Astrocyte (in vitro differentiated cells and primary cell): ENCODE measurements around the gene CCNT2. TPM values are rescaled to one million over a fixed set of nuclear protein-coding genes. Genes with fewer than 3 reads are reported as not detected.

ENCODE experiments used
- DNase-seq: peaks from one replicate; pipeline ENCODE4 v3.0.0-alpha.2; 2010; ENCODE audit warnings: low read depth
- FAIRE-seq: peaks from 2 replicates; lab custom pipeline; 2011; peaks lifted over from hg19 to GRCh38; lab: Jason Lieb, UNC
- H2AFZ ChIP-seq: 2 replicates; pipeline ENCODE4 v1.6.0; 2012; ENCODE audit warnings: low read depth, low read length, inconsistent platforms
- H3K27ac ChIP-seq: 2 replicates; pipeline ENCODE4 v1.5.1; 2011; ENCODE audit warnings: low read depth, low read length, inconsistent platforms
- H3K27me3 ChIP-seq: 2 replicates; pipeline ENCODE4 v1.6.0; 2011; ENCODE audit warnings: low read length, inconsistent platforms; ENCODE audit not compliant: insufficient read depth
- H3K36me3 ChIP-seq: 2 replicates; pipeline ENCODE4 v1.5.1; 2011; ENCODE audit warnings: low read length, inconsistent platforms; ENCODE audit not compliant: insufficient read depth
- H3K4me1 ChIP-seq: 2 replicates; pipeline ENCODE4 v1.5.1; 2011; ENCODE audit warnings: low read length, inconsistent platforms; ENCODE audit not compliant: insufficient read depth
- H3K4me2 ChIP-seq: 2 replicates; pipeline ENCODE4 v1.6.0; 2012; ENCODE audit warnings: low read length, inconsistent platforms
- H3K4me3 ChIP-seq: 2 replicates; pipeline ENCODE4 v1.5.1; 2011; ENCODE audit warnings: low read depth, mild to moderate bottlenecking, low read length, inconsistent platforms; ENCODE audit not compliant: insufficient read depth
- H3K79me2 ChIP-seq: 2 replicates; pipeline ENCODE4 v1.6.0; 2012; ENCODE audit warnings: mild to moderate bottlenecking, low read length, inconsistent platforms; ENCODE audit not compliant: insufficient read depth
- H3K9ac ChIP-seq: 2 replicates; pipeline ENCODE4 v1.6.0; 2012; ENCODE audit warnings: mild to moderate bottlenecking, low read length, inconsistent platforms
- H3K9me3 ChIP-seq: 2 replicates; pipeline ENCODE4 v1.5.1; 2012; ENCODE audit warnings: low read depth, mild to moderate bottlenecking, low read length, inconsistent platforms; ENCODE audit not compliant: insufficient read depth
- H4K20me1 ChIP-seq: 2 replicates; pipeline ENCODE4 v1.6.0; 2012; ENCODE audit warnings: low read length, inconsistent platforms; ENCODE audit not compliant: insufficient read depth
- H3K27ac Mint-ChIP-seq: one replicate; pipeline ENCODE4 v1.8.0; 2021; ENCODE audit warnings: mild to moderate bottlenecking, mixed read lengths; ENCODE audit not compliant: unreplicated experiment
- H3K27me3 Mint-ChIP-seq: one replicate; pipeline ENCODE4 v1.8.0; 2021; ENCODE audit warnings: low read depth, mixed read lengths; ENCODE audit not compliant: unreplicated experiment
- H3K36me3 Mint-ChIP-seq: one replicate; pipeline ENCODE4 v1.8.0; 2021; ENCODE audit warnings: low read depth, mixed read lengths; ENCODE audit not compliant: unreplicated experiment
- H3K4me1 Mint-ChIP-seq: one replicate; pipeline ENCODE4 v1.8.0; 2021; ENCODE audit warnings: low read depth, mixed read lengths; ENCODE audit not compliant: unreplicated experiment
- H3K4me3 Mint-ChIP-seq: one replicate; pipeline ENCODE4 v1.8.0; 2021; ENCODE audit warnings: mild to moderate bottlenecking, moderate library complexity, mixed read lengths; ENCODE audit not compliant: unreplicated experiment
- H3K9me3 Mint-ChIP-seq: one replicate; pipeline ENCODE4 v1.8.0; 2021; ENCODE audit warnings: mild to moderate bottlenecking, mixed read lengths; ENCODE audit not compliant: unreplicated experiment
- CTCF ChIP-seq: IDR thresholded peaks from 2 replicates; pipeline ENCODE4 v1.5.1; 2011; ENCODE audit warnings: low read depth, mild to moderate bottlenecking, inconsistent platforms, low read length, moderate library complexity; ENCODE audit not compliant: insufficient read depth
- EZH2 ChIP-seq: IDR thresholded peaks from 2 replicates; pipeline ENCODE4 v1.6.1; 2012; ENCODE audit warnings: mild to moderate bottlenecking, low read length, inconsistent platforms; ENCODE audit not compliant: insufficient read depth
- total RNA-seq: library from RNA; stranded (reverse); gene quantifications from 2 replicates; pipeline ENCODE4 v1.2.1, GENCODE V29; 2021

CCNT2 gene
- total RNA-seq, 1 donor from 2014 or later, result 33.2 TPM

GRCh38 chr2:135004005-135004746, 85.6 kb downstream of the CCNT2 start:
- Histone ChIP-seq H4K20me1 (no peaks in the 10 kb centered on the region), H3K4me3 (no peak overlapping the region), H3K36me3 (no peaks in the 10 kb centered on the region), H3K4me1 (no peaks in the 10 kb centered on the region), H3K9ac (no peak overlapping the region), H3K4me2 (peak overlapping the region; percentile 28), H3K27me3 (peaks cover 4% of the 10 kb centered on the region), H3K9me3 (no peaks in the 10 kb centered on the region), H2AFZ (peak overlapping the region; percentile 47), H3K27ac (no peak overlapping the region), H3K79me2 (no peaks in the 10 kb centered on the region)
- Mint-ChIP-seq H3K4me3 (peak overlapping the region; percentile 5), H3K36me3 (no peaks in the 10 kb centered on the region), H3K27me3 (peaks cover 15% of the 10 kb centered on the region), H3K27ac (no peak overlapping the region), H3K9me3 (no peaks in the 10 kb centered on the region), H3K4me1 (no peaks in the 10 kb centered on the region)
- DNase-seq, result peak; percentile 20
- TF ChIP-seq EZH2 (no peak), CTCF (peak; percentile 92)
- FAIRE-seq, result peak; percentile 45

- Mint-ChIP-seq H3K27ac (no peak overlapping the region), H3K9me3 (no peaks in the 10 kb centered on the region), H3K4me3 (no peak overlapping the region), H3K27me3 (peaks cover 15% of the 10 kb centered on the region), H3K36me3 (no peaks in the 10 kb centered on the region), H3K4me1 (no peaks in the 10 kb centered on the region)
- FAIRE-seq (no peak), DNase-seq (no peak)
- Histone ChIP-seq H4K20me1 (no peaks in the 10 kb centered on the region), H2AFZ (no peak overlapping the region), H3K9me3 (no peaks in the 10 kb centered on the region), H3K9ac (no peak overlapping the region), H3K27ac (no peak overlapping the region), H3K4me3 (no peak overlapping the region), H3K27me3 (peaks cover 4% of the 10 kb centered on the region), H3K4me1 (no peaks in the 10 kb centered on the region), H3K36me3 (no peaks in the 10 kb centered on the region), H3K4me2 (no peak overlapping the region), H3K79me2 (no peaks in the 10 kb centered on the region)
- TF ChIP-seq CTCF (no peak), EZH2 (no peak)
Measured at GRCh38 chr2:135005753-135006152, 87.1 kb downstream of the CCNT2 start.

Other genes starting within 250 kb of the CCNT2 start
- 0.12 and 0.18 TPM in 2 replicates for gene TMEM163, start 199.8 kb upstream of the CCNT2 start, total RNA-seq
- not detected in 2 replicates for gene ACMSD, start 80.2 kb upstream of the CCNT2 start, total RNA-seq
- not detected in 2 replicates for gene MAP3K19, start 128.6 kb downstream of the CCNT2 start, total RNA-seq
- gene RAB3GAP1, start 133.5 kb downstream of the CCNT2 start, total RNA-seq, result 44.6 and 49.3 TPM in 2 replicates